RCC 7860 (cell line): ENCODE measurements around the gene SPACA4.
"Not testable (repeated sequence)": the region's sequence is repeated elsewhere in the genome, so short reads cannot be mapped to it uniquely, and the experiment has no call there.

Experiments
- DNase-seq: peaks from one replicate; pipeline ENCODE4 v3.0.0-alpha.2; 2015; ENCODE audit warnings: low spot score
- FAIRE-seq: peaks from 2 replicates; lab custom pipeline; 2012; peaks lifted over from hg19 to GRCh38; lab: Jason Lieb, UNC

Gene SPACA4

GRCh38 chr19:48618278-48618915 lies 11.9 kb downstream of the SPACA4 start:
- FAIRE-seq, result no peak

GRCh38 chr19:48618916-48619691 lies 12.6 kb downstream of the SPACA4 start, which contains the start of the genes RPL18 and SPHK2:
Gene RPL18, minus strand, starts transcription at chr19:48619178. Its CDS starts 35 bp downstream, at chr19:48619143.
Gene SPHK2, plus strand, starts transcription at chr19:48619506. Its CDS starts 1,009 bp downstream, at chr19:48620515.
- FAIRE-seq, result peak; percentile 62
- peak; percentile 98 for DNase-seq

More at GRCh38 chr19:48618278-48618915, 11.9 kb downstream of the SPACA4 start:
- DNase-seq, result no peak

GRCh38 chr19:48619692-48620585 lies 13.4 kb downstream of the SPACA4 start:
- FAIRE-seq (no peak), DNase-seq (no peak)

- DNase-seq (no peak), FAIRE-seq (no peak)
Observed at GRCh38 chr19:48623556-48624066, 17.1 kb downstream of the SPACA4 start.

- FAIRE-seq (no peak), DNase-seq (no peak)
Observed at GRCh38 chr19:48624067-48624594, 17.6 kb downstream of the SPACA4 start.

- no peak for FAIRE-seq
- DNase-seq, result no peak
Observed at GRCh38 chr19:48624791-48625723, 18.5 kb downstream of the SPACA4 start.

- FAIRE-seq, result no peak
- DNase-seq, result no peak
Observed at GRCh38 chr19:48625891-48626327, 19.4 kb downstream of the SPACA4 start.

GRCh38 chr19:48627201-48627864 lies 20.8 kb downstream of the SPACA4 start:
- DNase-seq, result peak; percentile 30
- no peak for FAIRE-seq

GRCh38 chr19:48627865-48628314 lies 21.3 kb downstream of the SPACA4 start:
- DNase-seq, result no peak
- FAIRE-seq, result no peak

GRCh38 chr19:48628486-48629296 lies 22.1 kb downstream of the SPACA4 start:
- DNase-seq, result no peak
- FAIRE-seq, result no peak

GRCh38 chr19:48629297-48629598 lies 22.7 kb downstream of the SPACA4 start:
- no peak for FAIRE-seq
- DNase-seq, result no peak

GRCh38 chr19:48629599-48630295 lies 23.2 kb downstream of the SPACA4 start:
- DNase-seq (no peak), FAIRE-seq (no peak)

GRCh38 chr19:48630296-48631063 lies 23.9 kb downstream of the SPACA4 start:
- no peak for DNase-seq
- no peak for FAIRE-seq

- DNase-seq, result no peak
- FAIRE-seq, result no peak
Observed at GRCh38 chr19:48631225-48631624, 24.7 kb downstream of the SPACA4 start.

GRCh38 chr19:48632286-48632685 lies 25.7 kb downstream of the SPACA4 start:
- not testable (repeated sequence) for FAIRE-seq, DNase-seq

- DNase-seq, result peak; percentile 64
- no peak for FAIRE-seq
Observed at GRCh38 chr19:48632692-48633147, 26.2 kb downstream of the SPACA4 start.
